NK-92 (cell line): Measurements from ENCODE around the gene PLAAT4.

Experiments used
- DNase-seq: peaks from one replicate; lab custom pipeline; 2025; ENCODE audit not compliant: unreplicated experiment; lab: John Stamatoyannopoulos, UW

PLAAT4 gene

GRCh38 chr11:63536669-63537292, at the start of gene PLAAT4:
Gene PLAAT4 (plus strand): TSS chr11:63536808. CDS start chr11:63536869, 61 bp downstream.
- DNase-seq = no peak

GRCh38 chr11:63488789-63489188, 47.8 kb upstream of the PLAAT4 start:
- DNase-seq = no peak

DNA sequence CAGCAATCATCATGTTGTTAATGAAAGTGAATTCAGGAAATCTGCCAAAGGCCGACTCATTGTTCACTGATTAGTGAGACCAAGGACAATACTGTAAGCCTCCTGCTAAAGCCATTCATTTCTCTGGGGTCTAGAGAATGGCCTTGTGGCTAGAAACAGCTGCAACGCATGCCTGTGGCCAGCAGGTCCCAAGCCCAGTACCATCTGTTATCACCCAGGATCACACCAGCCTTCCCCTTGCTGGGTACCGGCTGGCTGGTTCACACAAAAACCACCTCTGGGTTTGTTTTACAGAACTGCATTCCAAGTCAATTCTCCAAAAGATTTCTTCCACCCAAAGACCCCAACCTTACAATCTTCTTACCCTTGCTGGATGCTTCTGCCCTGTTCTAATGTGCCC, 46.7 kb upstream of the PLAAT4 start:
- no peak for DNase-seq

- DNase-seq = no peak
Observed at GRCh38 chr11:63490551-63491239, 45.9 kb upstream of the PLAAT4 start, which contains the start of gene PLAAT5. Gene PLAAT5 (minus strand): TSS chr11:63491167. CDS start chr11:63491034, 133 bp downstream.

GRCh38 chr11:63491240-63491587, 45.4 kb upstream of the PLAAT4 start:
- no peak for DNase-seq

DNA sequence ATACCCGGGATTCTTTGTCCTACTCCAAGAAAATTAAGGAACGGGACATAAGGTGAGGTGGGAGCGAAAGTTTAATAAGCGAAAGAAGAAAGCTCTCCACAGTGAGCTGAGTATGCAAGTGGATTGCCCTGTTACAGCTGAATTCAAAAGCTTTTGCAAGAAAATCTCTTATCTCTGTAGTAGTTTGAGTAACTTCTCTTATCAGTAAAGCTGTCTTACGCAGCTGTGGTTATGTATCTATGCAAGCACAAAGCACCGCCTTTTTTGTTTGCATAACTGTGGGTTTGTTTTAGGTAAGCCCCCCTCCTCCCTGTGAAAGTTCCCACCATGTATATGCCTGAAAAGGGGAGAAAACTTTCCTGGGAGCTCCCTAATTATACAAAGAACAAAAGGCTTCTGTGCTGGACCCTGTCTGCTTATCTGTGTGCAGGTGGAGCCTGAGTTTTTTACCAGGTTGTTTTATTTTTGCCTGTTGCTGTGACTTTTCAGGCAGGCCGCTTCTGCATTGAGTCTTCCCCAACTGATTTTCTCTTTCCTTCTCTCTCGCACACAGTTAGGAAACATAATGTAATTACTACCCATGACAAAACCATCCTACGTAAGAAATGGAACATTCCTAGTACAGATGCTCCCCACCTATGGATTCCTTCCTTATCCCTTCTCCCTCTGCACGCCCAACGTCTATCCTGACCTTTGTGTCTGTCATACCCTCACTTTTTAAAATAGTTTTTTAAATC, 44.8 kb upstream of the PLAAT4 start:
- no peak for DNase-seq

- no peak for DNase-seq
Observed at GRCh38 chr11:63492441-63492840, 44.2 kb upstream of the PLAAT4 start.

DNA sequence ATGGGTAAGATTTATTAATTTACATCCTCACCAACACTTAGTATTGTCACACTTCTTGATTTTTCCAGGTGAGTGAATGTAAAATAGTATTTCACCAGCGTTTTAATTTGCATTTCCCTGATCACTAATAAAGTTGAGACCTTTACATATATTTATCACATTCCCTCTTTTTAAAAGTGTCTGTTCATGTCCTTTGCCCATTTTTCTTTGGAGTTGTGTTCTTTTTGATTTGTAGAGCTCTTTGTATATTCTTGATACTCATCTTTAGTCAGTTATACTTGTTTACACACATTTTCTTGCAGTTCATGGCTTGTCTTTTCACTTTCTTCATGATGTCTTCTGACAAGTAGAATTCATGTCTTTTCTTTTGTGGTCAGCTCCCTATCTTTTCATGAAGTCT, 43.5 kb upstream of the PLAAT4 start:
- DNase-seq = no peak

DNA sequence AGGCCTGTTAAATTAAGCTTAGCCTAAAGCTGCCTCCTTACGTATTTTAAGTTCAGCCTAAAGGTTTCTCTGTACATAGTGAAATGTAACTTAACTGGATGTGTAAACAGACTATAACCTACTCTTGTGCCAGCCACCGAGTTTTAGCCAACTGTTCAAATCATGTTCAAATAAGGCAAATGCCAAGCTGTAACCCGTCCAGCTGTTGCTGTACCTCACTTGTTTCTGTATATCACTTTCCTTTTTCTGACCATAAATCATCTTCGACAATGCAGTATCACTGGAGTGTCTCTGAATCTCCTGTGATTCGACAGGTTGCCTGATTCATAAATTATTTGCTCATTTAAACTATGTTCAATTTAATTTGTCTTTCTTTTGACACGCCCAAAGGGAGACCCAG, 41.6 kb upstream of the PLAAT4 start:
- no peak for DNase-seq

GRCh38 chr11:63499874-63500273, 36.7 kb upstream of the PLAAT4 start:
- DNase-seq = no peak

DNA sequence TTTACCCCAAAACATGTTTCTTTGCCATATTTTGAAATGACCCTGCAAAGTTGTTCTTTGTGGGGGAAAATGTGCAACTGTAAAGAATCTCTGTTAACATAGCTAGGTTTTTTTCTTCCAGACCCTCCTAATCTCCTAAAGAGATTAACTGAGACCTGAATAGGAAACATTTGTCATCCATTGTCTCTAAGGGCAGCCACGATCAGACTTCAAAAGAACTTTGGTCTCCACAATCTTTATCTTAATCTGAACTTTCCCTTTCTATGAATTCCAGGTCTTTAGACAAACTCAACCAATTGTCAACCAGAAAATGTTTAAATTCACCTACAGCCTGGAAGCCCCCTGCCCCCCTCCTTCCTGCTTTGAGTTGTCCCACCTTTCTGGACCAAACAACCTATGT, 35.4 kb upstream of the PLAAT4 start:
- no peak for DNase-seq

- no peak for DNase-seq
Observed at GRCh38 chr11:63502252-63502820, 34.3 kb upstream of the PLAAT4 start.

DNA sequence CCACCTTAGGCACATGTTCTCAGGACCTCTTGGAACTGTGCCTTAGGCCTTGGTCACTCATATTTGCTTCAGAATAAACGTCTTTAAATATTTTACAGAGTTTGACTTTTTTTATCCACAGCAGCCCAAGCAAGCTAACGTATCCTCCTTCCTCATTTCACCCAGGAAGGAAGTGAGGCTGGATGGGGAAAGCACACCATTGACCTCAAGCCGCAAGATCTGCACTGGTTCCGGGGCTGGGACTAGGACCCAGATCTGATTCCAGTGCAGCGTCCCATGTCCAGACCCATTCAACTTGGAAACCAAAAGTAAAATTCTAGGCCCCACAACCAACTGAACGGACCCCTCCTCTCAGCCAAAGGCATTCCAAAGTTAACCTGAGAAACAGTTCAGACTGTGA, 33.1 kb upstream of the PLAAT4 start:
- no peak for DNase-seq

DNA sequence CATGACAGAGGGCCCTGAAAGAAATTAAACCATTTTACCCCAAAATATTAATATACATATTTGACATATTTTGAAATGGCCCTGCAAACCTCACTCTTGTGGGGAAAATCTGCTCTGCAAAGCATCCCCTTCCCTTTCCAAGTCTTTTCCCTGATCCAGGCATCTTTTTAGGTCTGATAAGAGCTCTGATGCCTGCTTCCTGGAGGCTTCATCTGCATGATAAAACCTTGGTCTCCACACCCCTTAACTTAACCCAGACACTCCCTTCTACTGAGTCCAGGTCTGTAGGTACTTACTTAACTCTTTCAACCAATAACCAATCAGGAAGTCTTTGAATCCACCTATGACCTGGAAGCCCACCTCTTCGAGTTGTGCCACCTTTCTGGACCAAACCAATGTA, 32.6 kb upstream of the PLAAT4 start:
- no peak for DNase-seq

DNA sequence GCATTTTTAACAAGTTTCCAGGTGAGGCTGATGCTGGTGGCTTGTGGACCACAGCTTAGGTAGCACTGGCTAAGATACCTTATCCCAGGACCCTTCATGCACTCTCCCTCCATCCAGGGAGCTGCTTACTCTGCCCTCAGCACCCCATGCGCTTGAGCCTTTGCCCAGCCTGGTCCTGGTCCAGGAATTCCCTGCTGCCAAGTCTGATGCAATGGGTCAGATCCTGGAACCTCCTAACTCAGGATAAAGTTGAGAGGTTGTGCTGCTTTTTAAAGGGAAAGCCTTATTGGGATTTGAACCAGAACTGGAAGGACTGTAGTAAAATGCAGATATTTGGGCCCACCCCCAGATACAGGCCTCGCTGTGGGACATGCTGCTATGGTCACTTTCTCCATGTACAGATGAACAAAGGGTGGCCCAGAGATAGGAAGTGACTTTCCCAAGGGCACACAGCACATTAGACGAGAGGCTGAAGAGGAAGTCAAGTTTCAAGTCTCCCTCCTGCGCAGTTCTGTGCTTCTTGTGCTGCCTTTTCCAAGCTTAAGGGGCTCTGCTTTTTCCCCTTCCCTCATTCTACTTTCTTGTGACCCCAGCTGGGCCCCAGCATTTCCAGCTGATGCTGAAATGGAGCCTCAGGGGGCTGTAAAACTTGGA, 31.5 kb upstream of the PLAAT4 start:
- DNase-seq = no peak

GRCh38 chr11:63505857-63506528, 30.6 kb upstream of the PLAAT4 start, which contains the start of gene LGALS12:
Gene LGALS12 (plus strand): TSS chr11:63506084. CDS start chr11:63506459, 375 bp downstream.
- DNase-seq = no peak

DNA sequence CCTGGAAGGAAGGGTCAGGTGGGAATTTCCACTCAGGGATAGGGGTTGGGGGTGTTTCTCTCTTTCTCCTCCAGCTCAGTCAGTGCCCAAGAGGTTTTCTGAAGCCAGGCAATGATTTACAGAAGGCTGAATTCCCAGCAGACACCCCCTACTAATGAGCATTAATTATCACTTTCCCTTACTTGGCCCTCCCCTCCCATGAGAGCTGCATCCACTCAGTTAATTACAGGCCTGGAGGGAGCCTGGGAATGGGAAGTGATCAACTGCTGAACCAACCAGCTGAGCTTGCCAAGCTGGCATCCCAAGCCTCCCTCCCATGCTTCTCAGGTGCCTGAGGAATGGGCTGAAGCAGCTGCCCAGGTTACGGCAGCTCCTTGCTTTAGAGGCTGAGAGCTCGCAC, 29.7 kb upstream of the PLAAT4 start:
- DNase-seq = no peak

GRCh38 chr11:63507511-63507910, 29.1 kb upstream of the PLAAT4 start:
- no peak for DNase-seq

- DNase-seq = no peak
Observed at GRCh38 chr11:63508009-63508408, 28.6 kb upstream of the PLAAT4 start.

- DNase-seq = no peak
Observed at GRCh38 chr11:63508745-63509144, 27.9 kb upstream of the PLAAT4 start.
